GM18520 (cell line): Measurements from ENCODE around the gene COL2A1.

ENCODE experiments used
- ATAC-seq: cut with Tn5 transposase; IDR thresholded peaks from one replicate; pipeline ENCODE4 v1.9.1; 2021; ENCODE audit not compliant: unreplicated experiment

COL2A1 gene

DNA sequence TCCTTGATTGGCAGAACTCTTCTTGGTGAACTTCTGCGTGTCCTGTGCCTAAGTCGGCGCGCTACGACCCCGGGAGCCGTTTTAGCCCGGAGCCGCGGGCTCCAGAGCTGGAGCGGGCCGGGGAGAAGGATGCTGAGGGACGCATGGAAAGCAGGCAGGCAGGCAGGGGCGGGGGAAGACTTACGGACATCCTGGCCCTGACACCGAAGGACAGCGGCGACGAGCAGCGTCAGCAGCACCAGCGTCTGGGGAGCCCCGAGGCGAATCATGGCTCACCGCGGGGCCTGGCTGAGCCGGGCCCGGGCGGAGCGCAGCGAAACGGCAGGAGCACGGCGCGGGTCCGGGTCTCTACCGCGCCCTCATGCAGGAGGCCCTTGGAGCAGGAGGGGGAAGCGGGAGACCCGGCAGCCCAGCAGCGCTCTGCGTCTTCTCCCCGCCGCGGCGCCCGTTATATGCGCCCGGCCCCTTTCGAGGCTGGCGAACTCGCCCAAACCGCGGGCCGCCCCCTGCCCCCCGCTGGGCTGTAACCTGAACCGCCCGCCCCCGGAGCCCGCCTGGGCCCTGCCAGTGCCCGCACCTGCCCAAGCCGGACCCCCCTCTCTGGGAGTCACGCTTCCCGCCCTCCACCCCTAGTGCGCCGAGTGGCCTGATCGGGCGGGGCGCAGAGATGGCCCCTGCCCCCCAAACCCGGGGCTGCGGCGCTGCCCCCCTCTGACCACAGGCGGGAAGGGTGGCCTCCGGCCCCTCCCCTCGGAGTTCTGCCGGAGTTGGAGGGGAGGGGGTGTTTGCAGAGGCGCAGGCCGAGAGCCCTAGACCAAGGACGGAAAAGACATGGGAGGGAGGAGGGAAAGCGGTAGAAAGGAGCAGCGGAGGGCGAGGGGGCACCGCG is at the start of gene COL2A1:
Gene COL2A1, minus strand, starts transcription at position 424 of the 889 bp plus-strand sequence. Its CDS starts 155 bp downstream, at position 269.
- no peak for ATAC-seq

DNA sequence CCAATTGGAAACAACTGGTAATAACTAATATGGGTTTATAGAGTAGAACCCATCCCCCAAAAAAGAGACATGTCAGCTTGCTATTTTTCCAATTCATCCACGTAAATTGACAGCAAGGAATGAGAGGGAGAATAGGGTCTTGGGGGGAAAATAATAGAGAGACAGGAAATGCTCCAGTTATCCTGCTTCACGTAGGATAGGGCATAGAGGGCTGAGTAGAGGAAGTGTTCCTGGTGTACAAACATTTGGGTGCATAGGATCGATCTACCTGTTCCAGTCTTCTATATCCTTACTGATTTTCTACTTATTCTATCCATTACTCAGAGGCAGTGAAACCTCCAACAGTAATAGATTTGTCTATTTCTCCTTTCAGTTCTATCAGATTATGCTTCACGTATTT is 49.6 kb upstream of the COL2A1 start:
- no peak for ATAC-seq

DNA sequence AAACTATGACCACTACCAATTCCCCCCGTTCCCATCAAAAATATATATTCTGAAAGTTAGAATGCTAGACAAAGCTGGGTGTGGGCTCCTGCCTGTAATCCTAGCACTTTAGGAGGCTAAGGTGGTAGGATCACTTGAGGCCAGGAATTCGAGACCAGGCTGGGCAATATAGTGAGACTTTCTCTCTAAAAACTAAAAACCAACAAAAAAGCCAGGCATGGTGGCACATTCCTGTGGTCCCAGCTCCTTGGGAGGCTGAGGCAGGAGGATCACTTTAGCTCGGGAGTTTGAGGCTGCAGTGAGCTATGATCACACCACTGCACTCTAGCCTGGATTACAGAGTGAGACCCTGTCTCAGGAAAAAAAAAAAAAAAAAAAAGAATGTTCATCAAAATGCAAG is 48.8 kb upstream of the COL2A1 start:
- no peak for ATAC-seq

DNA sequence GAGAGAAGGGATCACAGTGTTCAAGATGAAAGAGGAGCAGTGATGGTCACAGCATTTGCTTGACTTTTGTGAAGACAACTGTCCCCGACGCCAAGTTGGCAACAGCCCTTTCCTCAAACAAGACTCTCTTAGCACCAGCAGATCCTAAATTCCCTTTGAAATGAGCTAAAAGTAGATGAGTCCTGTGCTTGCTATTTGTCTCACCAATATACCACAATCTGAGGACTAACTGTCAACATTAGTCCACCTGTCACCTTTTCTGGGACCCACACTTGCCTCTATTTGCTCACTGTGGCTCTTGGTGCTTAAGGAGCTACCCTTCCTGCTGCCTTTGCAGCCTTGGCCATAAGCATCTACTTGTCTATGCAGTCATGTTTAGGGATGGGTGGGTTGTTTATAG is 47.4 kb upstream of the COL2A1 start:
- ATAC-seq: no peak

DNA sequence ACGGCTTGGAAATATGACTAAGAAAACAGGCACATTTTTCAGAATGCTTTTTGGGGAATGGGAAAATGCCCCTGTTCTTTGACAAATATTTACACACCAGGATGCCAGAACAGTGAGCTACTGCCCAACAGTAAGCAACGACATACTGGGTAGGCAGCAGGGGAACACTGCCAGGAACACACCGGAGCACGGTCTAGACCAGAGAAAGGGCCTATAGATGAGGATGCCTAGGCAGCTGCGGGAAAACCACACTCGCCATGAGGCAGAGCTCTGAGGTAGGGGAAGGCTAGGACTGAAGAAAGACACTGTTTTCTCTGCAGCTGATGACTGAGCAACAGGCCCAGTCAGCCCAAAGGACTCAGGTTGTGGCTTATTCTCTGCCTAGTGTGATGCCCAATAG is 45.9 kb upstream of the COL2A1 start:
- no peak for ATAC-seq

DNA sequence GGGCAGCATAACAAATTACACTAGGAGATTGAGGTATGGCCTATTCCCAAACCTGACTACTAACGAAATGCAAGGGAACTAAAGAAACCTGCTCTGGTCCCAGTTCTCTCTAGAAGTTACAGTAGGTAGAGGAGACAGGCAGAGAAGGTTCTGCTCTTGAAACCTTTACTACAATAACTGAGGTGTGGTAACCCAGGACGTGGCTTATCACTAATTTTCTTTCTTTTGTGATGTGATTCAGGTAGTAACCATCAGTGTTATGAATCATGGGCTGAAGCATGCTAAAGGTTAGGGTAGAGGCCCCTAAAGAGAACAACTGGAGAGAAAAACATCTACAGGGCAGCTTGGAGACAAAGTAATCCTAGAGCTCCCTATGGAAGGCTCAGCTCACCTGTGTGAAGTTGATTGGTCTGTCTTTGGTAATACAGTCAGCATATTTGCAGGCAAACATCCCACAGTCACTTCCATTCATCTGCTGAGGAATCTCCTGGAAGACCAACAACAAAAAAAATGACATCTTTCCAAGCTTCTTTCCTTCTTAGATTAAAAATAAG is 41.8 kb upstream of the COL2A1 start:
- no peak for ATAC-seq

DNA sequence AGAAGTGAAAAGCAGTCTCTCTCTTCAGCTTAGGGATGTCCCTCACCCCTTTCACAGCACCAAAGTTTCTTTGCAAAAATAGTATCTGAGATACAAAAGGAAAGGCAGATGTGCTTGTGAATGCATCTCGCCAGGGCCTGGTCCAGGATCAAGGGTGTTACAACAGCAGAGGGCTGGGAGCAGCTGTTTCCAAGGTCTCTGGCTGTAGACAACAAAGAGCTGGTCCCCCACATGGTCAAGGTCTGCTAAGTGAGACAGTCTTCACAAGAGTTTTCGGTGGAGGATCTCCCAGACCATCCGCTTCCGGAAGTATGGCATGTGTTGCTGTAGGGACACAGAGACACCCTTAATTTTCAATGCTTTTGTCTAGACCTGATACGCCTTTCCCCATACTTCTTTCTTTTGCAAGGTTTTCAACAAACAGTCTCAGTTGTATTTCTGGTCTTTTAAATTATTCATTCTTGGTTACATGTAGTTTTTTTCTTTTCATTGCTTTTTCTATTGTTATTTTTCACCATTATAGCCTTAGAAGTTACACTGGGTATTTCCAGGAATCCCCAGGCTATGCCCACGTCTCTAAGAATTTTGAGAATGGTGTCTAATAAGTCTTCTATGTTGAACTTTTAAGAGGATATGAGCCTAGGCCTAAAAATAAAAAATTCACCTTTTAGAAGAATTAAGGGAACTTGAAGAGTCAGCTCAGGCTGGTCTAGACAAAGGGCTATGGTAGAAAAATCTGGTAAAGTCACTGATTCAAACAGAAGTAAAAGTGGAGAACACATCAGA is 41.0 kb upstream of the COL2A1 start:
- ATAC-seq: no peak

DNA sequence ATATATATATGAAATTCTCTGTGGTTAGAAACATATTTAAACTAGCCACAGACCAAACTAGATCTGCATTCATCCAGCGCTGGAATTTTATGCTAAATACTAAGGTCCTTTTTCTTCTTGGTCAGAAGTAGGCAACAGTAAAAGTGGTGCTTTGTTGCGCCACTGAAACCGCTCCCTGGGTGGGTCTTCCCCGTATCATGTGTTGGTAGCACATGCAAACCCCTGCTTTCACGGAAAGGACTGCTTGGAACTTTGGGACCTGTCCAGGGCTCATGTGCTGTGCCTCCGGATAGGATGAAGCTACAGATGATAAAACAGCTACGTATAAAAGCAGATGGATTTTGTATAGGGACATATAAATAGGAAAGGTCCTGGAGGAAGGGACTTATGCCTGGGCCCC is 40.1 kb upstream of the COL2A1 start:
- ATAC-seq: no peak

DNA sequence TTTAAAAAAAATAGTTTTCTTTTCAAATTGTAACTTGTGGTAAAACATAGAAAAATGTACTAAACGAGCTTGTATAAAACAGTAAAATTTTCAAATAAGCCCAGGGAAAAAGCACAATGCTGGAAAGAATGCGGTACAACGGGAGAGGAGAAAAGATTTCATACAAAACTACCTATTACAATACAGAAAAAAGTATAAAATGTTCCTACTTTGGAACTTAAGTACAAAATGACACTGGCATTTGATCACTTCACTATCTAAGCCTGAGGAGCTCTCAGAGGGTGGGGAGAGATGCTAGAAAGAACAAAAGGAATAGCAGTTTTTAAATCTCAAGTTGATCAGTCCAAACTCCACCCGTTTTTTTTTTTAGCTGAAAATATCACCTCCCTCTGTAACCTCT is 39.5 kb upstream of the COL2A1 start:
- no peak for ATAC-seq

DNA sequence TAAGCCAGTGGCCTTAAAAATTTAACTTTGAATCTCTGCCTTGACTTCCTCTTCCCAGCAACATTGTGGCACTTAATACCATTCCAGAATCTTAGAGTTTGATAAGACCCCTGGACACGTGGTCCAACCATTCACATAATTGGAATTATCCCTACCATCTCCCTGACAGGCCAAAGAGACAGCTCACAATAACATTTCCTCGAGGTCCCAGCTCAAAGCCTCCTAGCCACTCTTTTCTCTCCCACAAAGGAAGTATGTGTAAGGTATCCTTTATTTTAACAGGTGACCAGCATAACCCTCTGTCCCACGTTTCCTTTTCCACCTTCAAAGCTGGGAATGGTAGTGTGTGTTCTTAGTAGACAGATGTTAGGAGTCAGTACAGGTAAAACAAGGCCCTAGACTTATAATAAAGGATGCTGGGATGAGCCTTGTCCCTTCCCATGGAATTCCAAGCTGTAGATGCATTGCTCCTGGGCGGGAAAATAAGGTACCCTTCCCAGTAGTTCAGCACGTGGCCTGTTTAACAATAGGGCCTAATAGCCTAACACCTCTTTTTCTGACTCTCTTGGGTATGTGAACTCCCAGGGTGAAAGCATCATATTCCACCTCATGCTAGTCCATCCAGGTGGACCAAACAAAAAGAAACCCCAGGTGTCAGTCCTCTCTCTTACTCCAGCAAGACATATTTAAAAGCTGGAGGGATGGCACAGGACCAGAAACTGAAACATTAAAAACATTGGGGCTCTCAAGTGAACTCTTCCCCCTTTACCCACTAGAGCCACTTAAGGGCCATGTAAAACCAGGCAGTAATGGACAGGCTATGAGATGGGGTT is 37.5 kb upstream of the COL2A1 start:
- ATAC-seq: no peak

DNA sequence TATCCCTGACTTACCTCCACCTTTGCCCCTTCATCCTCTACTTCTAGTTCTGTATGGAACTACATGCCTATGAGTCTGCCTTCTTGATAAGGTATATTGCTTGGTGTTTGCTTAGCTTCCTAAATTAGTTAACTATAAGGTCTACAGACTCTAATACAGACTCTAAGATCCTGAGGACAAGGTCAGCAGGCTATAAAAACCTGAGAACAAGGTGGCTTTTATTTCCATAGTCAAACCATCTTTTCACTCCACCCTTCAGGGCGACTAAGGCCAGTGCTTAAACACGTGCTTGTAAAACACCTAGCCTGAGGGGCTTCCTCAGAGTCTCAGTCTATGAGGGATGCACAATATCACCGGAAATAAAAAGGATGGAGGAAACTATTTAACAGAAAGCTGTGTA is 36.1 kb upstream of the COL2A1 start:
- ATAC-seq: no peak

DNA sequence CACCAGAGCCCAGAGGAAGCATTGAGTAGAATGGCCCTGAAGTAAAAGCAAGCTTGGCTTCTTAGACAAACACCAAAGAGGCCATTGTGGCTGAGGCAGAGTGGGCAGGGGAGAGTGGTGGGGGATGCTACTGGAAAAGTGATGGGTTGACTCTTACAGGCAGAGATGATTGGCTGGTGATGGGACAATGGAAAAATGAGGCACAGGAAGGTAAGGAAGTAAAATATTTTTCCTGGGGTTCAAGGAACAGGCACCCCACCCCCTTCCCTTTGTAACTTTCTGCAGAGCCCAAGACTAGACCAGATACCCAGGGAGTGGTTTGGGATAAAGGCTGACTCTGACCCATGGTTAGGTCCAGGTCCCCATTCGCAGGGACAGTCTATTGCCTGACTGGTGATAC is 34.9 kb upstream of the COL2A1 start:
- no peak for ATAC-seq

DNA sequence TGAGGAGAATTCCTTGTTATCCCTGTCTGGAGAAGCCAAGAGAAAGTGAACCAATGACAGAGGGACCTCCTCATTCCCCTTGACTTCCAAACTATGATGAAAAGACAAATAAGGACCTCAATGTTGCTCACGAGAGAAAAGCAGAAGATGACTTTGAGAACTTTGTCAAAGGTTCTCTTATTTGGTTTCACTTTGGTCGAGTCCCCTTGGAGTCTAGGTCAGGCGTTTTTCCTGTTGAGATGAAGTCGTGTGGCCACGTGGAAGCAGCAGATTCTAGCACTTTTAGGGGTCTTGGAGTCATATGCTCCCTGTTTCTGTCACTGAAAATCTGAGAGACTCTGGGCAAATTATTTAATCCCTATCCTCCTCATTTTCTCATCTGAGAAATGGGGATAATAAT is 33.8 kb upstream of the COL2A1 start:
- no peak for ATAC-seq

DNA sequence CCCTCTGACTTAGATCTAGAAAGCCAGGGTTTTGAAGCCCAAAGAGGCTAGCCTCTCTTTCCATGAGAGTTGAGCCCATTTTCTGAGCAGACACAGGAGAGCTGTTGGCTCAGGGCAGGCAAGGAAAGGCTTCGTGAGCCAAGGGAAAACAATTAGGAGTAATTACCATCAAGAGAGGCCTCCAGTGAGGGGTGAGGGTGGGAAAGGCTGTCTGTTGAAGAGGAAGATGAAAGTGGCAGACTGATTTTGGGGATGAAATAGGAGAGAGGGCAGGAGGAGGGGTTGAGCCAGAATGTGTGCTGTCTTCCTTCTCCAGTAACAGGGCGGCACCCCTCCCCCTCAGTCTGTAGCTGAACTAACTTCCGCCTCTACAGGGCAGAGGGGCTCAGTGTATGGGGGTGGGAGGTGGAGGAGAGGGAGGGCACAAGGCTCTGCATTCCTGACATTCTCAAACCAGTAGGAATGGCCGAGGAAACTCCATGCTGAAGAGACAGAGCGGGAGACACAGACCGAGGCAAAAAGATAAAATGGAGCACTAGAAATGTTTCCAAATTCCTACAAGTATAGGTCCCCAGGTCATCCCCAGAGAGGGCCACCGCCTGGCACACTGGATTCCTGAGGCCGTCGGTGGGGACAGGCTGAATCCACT is 33.1 kb upstream of the COL2A1 start:
- ATAC-seq: no peak

DNA sequence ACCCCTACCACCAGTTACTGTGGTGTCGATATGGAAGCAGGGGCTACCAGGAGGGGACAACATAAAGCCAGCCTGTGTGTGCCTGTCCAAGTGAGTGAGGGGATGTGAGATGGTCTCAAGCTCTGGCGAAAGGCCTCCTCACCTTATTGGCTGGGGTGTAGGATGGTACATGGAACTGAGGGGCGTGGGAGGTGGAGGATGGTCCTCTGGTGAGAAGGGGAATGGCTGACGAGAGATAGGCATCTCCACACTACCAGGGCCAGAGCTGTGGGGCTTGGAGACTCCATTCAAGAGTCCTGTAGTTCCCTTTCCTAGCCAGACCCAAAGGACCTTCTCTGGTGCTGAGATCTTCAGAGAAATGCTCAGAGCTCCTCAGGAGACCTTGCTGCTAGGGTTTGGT is 32.5 kb upstream of the COL2A1 start:
- no peak for ATAC-seq

DNA sequence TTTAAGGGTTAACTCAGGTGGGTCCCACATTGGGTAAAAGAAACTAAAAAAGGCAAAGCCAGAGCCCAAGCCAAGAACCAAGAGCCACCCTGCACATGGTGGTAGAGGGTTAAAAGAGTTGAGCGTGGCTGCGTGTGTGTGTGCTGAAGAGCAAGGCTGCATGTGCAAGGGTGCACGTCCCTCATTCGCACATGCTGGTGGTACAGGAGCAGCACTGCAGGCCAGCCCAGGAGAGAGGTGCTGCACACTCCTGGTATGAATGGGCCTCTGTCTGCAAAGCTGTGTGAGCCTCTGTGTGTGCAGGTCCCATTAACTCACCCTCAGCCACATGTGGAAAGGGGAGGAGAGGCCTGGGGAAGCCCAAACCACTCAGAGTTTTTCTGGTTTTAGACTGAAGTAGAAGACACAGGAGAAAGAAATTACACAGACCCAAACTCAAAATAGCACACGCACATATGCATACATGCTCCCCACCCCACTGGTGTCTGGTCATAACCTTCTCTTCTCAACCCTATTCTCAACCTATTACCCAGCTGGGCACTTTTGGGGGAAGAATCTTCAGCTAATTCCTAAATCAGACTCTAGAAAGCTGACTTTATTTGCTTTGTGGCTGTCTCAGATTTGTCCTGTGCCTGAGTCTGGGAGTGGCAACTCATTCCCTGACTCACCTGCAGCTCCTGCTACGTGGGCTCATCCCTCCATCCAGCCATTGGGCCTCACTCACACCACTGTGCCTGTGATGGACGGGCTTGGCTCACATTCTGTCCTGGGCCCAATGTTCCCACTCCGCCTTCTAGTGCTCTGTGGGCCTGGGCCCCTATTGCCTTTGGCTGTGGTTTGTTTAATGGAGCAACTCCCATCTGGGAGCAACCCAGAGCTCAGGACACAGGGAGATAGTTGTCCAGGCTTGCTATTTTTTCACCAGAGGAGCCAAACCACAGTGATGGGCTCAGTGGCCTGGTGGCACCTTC is 30.8 kb upstream of the COL2A1 start:
- no peak for ATAC-seq

DNA sequence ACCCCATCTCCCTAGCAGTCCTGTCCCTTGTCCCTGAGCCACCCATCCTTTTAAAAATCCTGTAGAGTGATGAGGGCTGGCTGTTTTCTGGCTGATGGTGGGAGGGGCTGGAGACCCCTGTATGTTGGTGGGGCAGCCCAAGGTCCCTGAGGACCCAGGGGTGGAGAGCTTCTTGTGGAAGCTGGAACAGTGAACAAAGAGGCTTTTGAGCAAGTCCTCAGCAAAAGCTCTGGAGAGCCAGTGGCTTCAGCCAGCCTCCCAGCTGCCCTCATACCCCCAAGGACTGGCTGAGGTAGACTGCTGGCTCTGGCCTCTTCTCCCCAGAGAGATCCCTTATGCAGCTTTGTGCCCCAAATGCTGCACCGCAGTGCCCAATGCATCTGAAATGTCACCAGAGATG is 29.2 kb upstream of the COL2A1 start:
- ATAC-seq: no peak

DNA sequence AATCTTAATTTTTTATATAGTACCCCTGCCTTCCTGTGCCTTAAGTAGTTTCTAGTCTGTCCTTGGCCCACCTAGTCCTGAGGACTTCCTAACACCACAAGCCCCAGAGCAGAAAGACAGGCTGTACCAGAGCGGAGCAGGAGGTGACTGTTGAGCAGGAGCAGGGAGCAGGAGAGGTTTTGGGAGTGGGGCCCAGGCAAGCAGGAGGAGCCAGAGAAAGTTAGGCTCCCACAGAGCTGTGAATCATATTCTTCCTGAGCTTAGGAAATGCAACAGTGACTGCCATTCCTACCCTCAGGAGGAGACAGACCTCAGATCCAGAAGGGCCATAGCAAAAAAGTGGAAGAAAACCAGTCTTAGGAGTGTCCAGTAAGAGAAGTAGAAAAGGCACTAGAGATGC is 28.3 kb upstream of the COL2A1 start:
- ATAC-seq: no peak

DNA sequence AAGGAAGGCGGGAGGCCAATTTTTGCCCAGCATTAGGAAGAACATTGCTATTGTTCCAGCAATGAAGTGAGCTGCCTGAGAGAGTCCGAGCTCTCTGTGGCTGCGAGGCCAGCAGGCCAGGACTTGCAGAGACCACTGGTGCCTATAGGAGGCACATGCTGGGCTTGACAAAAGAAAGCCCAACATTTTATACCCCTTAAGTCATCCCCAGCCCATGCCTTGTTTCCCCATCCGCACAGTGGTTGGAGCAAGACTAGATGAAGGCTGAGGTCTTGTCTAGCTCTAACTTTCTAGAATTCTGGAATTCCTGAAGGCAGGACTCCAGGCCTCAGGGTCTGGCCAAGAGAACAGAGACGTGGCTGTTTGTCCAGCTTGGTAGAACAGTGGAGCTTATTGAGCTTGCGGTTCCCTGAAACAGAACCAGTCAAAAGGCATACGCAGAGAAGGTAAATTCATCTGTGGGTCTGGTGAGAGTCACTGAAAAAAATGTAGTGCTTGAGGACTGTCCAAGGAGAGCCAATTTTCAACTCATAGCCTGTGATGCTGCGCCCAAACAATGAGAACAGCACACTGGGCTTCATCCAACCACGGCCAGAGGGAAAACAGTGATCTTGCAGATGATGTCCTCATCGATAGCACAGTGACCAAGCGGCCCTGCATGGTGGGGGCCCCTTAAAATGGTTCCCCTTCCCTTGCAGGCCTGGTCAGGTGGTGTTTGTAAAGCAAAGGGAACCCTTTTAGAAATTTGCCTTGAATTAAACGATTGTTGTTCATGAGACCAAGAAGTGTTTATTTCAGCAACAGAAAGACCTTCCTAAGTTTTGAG is 27.1 kb upstream of the COL2A1 start:
- no peak for ATAC-seq
